Measurements from ENCODE around the gene PHKG2.

- TF ChIP-seq, protein P1, sequence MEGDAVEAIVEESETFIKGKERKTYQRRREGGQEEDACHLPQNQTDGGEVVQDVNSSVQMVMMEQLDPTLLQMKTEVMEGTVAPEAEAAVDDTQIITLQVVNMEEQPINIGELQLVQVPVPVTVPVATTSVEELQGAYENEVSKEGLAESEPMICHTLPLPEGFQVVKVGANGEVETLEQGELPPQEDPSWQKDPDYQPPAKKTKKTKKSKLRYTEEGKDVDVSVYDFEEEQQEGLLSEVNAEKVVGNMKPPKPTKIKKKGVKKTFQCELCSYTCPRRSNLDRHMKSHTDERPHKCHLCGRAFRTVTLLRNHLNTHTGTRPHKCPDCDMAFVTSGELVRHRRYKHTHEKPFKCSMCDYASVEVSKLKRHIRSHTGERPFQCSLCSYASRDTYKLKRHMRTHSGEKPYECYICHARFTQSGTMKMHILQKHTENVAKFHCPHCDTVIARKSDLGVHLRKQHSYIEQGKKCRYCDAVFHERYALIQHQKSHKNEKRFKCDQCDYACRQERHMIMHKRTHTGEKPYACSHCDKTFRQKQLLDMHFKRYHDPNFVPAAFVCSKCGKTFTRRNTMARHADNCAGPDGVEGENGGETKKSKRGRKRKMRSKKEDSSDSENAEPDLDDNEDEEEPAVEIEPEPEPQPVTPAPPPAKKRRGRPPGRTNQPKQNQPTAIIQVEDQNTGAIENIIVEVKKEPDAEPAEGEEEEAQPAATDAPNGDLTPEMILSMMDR (IDR thresholded peaks at IDR 0.05; ENCODE audit: insufficient read depth, low read length, poor library complexity, severe bottlenecking): no peak
- no peak for TF ChIP-seq EZH2phosphoT487 (conservative IDR thresholded peaks at IDR 0.05; ENCODE audit: low read length)
These were observed 894 bp upstream of the PHKG2 start for GRCh38 chr16:30747331-30747730.

All from SU-DHL-6 (cell line).